Colonic mucosa (tissue), 4 donors: ENCODE measurements around the gene ZNF407. TPM values are rescaled to one million over a fixed set of nuclear protein-coding genes. Genes with fewer than 3 reads are reported as not detected.

Experiments
- DNase-seq: peaks from one replicate; pipeline ENCODE4 v3.0.0-alpha.2; 2020
- H3K27ac ChIP-seq: fragments of 200-600 bp; one replicate; pipeline ENCODE4 v1.8.0; 2021
- H3K27me3 ChIP-seq: fragments of 200-600 bp; one replicate; pipeline ENCODE4 v1.8.0; 2021
- H3K36me3 ChIP-seq: fragments of 200-600 bp; one replicate; pipeline ENCODE4 v1.8.0; 2021
- H3K4me1 ChIP-seq: fragments of 200-600 bp; one replicate; pipeline ENCODE4 v1.8.0; 2021; ENCODE audit warnings: mild to moderate bottlenecking
- H3K4me3 ChIP-seq: fragments of 200-600 bp; one replicate; pipeline ENCODE4 v1.8.0; 2021
- H3K9ac ChIP-seq, 2 donors: one replicate each; pipeline ENCODE4 v1.7.0; 2013; ENCODE audit warnings: control low read depth in 2 of 2, low read depth in 2 of 2, low read length in 2 of 2
- H3K9me3 ChIP-seq: fragments of 200-600 bp; one replicate; pipeline ENCODE4 v1.8.0; 2021
- intact Hi-C: fragments of 100-400 bp; cut with DNase I; formaldehyde crosslinking; loops from one replicate; pipeline ENCODE4 v1.14.1; 2022
- total RNA-seq, 2 donors: library from RNA; stranded (reverse); fragmentation: NEBNext Ultra II Directional in 1 of 2; extraction: Animal tissue kit (Norgen Biotek cat#: 25700) in 1 of 2; gene quantifications; one replicate each; pipeline ENCODE4 v1.2.1, GENCODE V29; 2021
- TF ChIP-seq, protein P1 (sequence below): fragments of 200-600 bp; IDR thresholded peaks from one replicate; pipeline ENCODE4 v1.8.0; 2022; ENCODE audit warnings: antibody characterized with exemption, mild to moderate bottlenecking
- donor health status: healthy.
- donor health status: DM: no; HTN: no; CAD: no.
- donor health status: DM: no; HTN: no; CAD: no.

Gene ZNF407
- total RNA-seq, 2 donors from 2014 or later, result 8.1 to 13.1 TPM

DNA sequence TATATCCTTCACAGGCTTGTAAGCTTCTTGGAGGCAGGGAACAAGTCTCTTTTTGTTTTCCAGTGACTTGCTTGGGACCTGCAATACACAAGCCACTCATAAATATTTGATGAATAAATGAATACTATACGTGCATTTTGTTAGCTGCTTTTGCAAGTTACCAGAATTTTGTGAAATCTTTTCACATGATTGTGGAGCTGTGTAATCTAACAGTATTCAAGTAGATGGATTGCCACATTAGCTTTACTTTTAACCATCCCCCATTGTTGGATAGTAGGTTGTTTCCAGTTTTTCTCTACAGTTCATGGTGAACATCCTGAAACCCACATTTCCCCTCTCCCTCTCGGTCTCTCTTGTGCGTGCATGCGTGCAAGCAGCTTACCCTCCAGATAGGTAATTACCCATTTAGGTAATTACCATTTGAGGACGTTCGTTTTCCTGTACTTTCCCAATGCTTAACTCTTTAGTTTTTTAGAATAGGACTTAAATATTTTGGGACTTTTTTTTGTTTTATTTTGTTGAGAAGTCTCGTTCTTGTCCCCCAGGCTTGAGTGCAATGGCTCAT, 12.5 kb downstream of the ZNF407 start:
- Histone ChIP-seq H3K36me3 (no peaks in the 10 kb centered on the region), H3K27ac (no peak overlapping the region), H3K4me1 (no peaks in the 10 kb centered on the region), H3K27me3 (no peaks in the 10 kb centered on the region), H3K9me3 (no peaks in the 10 kb centered on the region), H3K4me3 (no peak overlapping the region), H3K9ac (no peak overlapping the region)
- TF ChIP-seq, protein P1, sequence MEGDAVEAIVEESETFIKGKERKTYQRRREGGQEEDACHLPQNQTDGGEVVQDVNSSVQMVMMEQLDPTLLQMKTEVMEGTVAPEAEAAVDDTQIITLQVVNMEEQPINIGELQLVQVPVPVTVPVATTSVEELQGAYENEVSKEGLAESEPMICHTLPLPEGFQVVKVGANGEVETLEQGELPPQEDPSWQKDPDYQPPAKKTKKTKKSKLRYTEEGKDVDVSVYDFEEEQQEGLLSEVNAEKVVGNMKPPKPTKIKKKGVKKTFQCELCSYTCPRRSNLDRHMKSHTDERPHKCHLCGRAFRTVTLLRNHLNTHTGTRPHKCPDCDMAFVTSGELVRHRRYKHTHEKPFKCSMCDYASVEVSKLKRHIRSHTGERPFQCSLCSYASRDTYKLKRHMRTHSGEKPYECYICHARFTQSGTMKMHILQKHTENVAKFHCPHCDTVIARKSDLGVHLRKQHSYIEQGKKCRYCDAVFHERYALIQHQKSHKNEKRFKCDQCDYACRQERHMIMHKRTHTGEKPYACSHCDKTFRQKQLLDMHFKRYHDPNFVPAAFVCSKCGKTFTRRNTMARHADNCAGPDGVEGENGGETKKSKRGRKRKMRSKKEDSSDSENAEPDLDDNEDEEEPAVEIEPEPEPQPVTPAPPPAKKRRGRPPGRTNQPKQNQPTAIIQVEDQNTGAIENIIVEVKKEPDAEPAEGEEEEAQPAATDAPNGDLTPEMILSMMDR, result no peak
- intact Hi-C loops, result no loop called here
- DNase-seq, result no peak

DNA sequence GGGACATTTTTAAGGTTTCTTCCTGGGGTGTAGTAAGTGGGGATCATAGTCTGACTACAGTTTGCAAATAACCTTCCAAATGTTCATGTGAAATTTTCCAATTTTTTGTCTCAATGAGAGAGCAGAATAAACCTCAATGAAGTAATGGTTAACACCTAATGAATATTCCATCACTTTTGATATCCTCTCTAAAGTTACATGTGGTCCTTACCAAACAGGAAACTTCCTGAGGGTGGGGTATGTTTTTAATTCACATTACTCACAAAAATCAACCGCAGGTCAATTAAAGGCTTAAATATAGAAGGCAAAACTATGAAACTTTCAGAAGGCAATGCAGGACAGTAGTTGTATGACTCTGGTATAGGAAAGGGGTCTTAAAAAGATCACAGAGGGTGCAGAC, 13.2 kb downstream of the ZNF407 start:
- TF ChIP-seq, protein P1, result no peak
- Histone ChIP-seq H3K36me3 (no peaks in the 10 kb centered on the region), H3K9ac (no peak overlapping the region), H3K4me1 (no peaks in the 10 kb centered on the region), H3K27me3 (no peaks in the 10 kb centered on the region), H3K27ac (no peak overlapping the region), H3K4me3 (no peak overlapping the region), H3K9me3 (no peaks in the 10 kb centered on the region)
- no peak for DNase-seq
- intact Hi-C loops, result no loop called here

DNA sequence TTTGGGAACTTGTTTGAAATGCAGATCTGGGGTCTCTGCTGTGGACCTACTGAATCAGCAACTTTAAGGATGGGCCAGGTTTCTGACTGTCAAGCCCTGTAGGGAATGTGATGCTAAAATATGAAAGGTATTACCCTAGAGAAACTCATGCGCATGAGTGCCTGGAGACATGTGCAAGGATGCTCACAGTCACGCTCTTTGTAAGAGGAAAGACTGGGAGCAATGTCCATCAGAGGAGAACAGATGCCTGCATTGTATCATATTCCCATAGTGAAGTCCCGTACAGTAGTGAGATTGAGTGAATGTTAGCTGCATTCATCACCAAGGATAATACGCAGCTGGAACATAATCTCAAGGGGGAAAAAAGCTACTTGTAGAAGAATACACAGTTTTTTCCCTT, 14.1 kb downstream of the ZNF407 start:
- H3K4me3 ChIP-seq, result no peak overlapping the region
- no peaks in the 10 kb centered on the region for H3K36me3 ChIP-seq
- no peaks in the 10 kb centered on the region for H3K4me1 ChIP-seq
- no peak overlapping the region for H3K27ac ChIP-seq
- intact Hi-C loops, result no loop called here
- no peaks in the 10 kb centered on the region for H3K27me3 ChIP-seq
- DNase-seq, result no peak
- H3K9ac ChIP-seq, result no peak overlapping the region
- TF ChIP-seq, protein P1, result no peak
- no peaks in the 10 kb centered on the region for H3K9me3 ChIP-seq

DNA sequence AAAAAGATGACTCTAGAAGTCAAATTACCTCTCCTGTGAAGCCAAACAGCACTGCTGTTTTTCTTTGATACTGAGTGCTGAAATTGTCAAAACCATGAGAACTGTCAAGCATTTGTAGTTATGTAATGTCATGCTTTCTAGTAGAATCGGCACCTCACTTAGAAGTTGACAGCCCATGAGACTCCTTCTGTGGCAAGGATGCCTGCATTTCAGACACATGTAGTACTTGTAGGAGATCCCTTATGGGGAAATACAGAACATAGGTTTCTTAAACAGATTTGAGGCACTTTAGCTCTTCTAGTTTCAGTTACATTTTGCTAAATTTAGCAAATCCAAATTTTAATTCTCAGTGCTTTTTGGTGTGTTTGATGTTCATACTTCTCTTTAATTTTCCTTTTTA, 15.7 kb downstream of the ZNF407 start:
- Histone ChIP-seq H3K9ac (no peak overlapping the region), H3K36me3 (no peaks in the 10 kb centered on the region), H3K27me3 (no peaks in the 10 kb centered on the region), H3K4me3 (no peak overlapping the region), H3K4me1 (no peaks in the 10 kb centered on the region), H3K27ac (no peak overlapping the region), H3K9me3 (no peaks in the 10 kb centered on the region)
- intact Hi-C loops, result no loop called here
- DNase-seq, result no peak
- TF ChIP-seq, protein P1, result no peak

DNA sequence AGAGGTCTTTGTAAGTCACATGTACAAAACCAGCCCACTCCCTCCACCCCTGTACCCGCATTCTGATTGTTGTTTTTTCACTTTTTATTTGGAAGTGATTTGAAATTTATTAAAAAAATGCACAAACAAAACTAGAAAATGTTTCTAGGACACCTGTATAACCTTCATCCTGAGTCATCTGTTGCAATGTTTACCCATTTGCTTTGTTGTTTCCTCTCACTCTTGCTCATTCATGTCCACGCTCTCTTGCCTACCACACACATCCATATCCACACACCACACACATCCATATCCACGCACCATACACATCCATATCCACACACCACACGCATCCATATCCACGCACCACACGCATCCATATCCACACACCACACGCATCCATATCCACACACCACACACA, 18.8 kb downstream of the ZNF407 start:
- no peaks in the 10 kb centered on the region for H3K4me1 ChIP-seq
- intact Hi-C loops, result no loop called here
- H3K9ac ChIP-seq, result no peak overlapping the region
- no peak for DNase-seq
- no peak overlapping the region for H3K4me3 ChIP-seq
- H3K27me3 ChIP-seq, result no peaks in the 10 kb centered on the region
- no peak overlapping the region for H3K27ac ChIP-seq
- no peaks in the 10 kb centered on the region for H3K9me3 ChIP-seq
- no peaks in the 10 kb centered on the region for H3K36me3 ChIP-seq
- TF ChIP-seq, protein P1, result no peak

DNA sequence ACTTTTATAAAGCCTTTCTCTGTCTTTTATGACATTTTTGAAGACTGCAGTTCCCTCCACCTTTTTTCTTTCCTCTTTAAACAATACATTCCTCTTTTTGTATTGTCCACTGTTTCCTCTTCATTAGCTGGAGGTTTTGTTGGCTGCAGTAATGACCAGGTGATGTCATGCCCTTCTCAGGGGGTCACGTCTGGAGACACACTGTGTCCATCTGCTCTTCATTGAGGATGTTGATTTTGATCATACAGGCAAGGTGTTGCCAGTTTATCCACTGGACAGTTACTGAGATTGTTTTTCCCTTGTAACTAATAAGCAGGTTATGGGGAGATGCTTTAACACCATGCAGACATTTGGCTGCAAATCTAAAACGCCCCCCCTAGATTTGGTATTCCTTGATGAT, 19.8 kb downstream of the ZNF407 start:
- no peak overlapping the region for H3K27ac ChIP-seq
- H3K9me3 ChIP-seq, result no peaks in the 10 kb centered on the region
- no peak overlapping the region for H3K9ac ChIP-seq
- no peak for DNase-seq
- H3K4me3 ChIP-seq, result no peak overlapping the region
- no peaks in the 10 kb centered on the region for H3K4me1 ChIP-seq
- no peaks in the 10 kb centered on the region for H3K36me3 ChIP-seq
- no peaks in the 10 kb centered on the region for H3K27me3 ChIP-seq
- intact Hi-C loops, result no loop called here
- TF ChIP-seq, protein P1, result no peak
